ENCODE results near the gene NBAS.

The NBAS gene

DNA sequence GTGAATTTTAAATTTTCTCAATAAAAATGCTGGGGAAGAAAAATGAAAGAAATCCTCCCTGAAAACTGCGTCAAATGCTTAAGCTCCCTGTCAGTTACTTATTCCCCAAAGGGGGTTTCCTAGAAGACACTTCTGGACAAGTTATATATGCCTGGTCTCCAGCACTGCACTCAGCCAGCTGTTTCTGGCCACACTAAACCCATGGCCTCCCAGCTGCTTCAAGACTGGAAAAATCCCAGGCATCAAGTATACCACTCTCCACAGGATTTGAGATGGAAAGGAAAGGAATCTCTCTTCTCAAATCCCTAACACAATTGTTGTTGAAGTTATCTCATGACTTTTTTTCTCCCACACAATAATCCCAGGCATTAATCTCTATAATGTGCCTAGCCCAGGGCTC lies 245.7 kb downstream of the NBAS start:
- Histone ChIP-seq H3K4me3 (ENCODE audit: low read length) (no peak overlapping the region), H3K9ac (ENCODE audit: low read length) (no peak overlapping the region), H3K27me3 (ENCODE audit: control insufficient read depth, insufficient read depth, low read length) (no peaks in the 10 kb centered on the region), H3K4me1 (ENCODE audit: control insufficient read depth, insufficient read depth, low read length) (no peaks in the 10 kb centered on the region), H3K36me3 (ENCODE audit: control insufficient read depth, insufficient read depth, low read length) (no peaks in the 10 kb centered on the region), H3K9me3 (ENCODE audit: control insufficient read depth, low read length) (no peaks in the 10 kb centered on the region)

DNA sequence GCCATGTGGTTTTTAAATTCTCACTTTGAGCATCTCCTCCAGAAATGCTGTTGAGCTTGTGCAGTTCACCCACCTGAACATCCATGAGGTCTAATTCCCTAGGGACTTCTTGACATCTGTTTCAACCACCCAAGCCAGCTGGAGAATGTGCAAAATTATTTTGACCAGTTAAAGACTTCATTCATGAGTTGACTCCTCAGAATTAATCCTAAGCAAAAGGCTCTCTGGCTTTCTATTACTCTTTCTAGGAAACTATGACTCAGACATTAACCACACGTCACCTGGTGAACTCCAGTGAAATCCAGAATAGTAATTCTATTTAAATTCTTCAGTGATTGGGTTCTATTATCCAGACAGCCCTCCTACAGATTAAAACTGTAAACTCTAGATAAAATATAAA lies 247.5 kb downstream of the NBAS start:
- H3K4me1 ChIP-seq (ENCODE audit: control insufficient read depth, insufficient read depth, low read length), result no peaks in the 10 kb centered on the region
- H3K36me3 ChIP-seq (ENCODE audit: control insufficient read depth, insufficient read depth, low read length), result no peaks in the 10 kb centered on the region
- H3K27me3 ChIP-seq (ENCODE audit: control insufficient read depth, insufficient read depth, low read length), result no peaks in the 10 kb centered on the region
- no peak overlapping the region for H3K9ac ChIP-seq (ENCODE audit: low read length)
- H3K4me3 ChIP-seq (ENCODE audit: low read length), result no peak overlapping the region
- H3K9me3 ChIP-seq (ENCODE audit: control insufficient read depth, low read length), result no peaks in the 10 kb centered on the region

DNA sequence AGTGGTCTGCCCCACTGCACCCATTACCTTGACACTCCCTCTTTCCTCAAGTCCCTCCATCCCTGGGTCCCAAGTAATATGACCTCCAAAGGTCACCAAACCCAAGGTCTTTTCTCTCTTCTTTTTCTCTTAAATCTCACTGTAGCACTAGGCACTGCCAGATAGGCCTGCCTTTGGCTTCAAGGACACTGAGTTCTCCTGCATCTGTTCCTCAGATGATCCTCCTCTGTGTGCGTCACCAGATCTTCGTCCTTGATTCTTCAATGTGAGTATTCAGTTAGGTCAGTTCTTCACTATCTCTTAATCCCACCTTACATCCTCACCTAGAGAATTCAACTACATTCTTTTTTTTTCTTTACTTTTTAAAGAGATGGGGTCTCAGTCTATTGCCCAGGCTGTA lies 249.2 kb downstream of the NBAS start:
- no peak overlapping the region for H3K9ac ChIP-seq (ENCODE audit: low read length)

DNA sequence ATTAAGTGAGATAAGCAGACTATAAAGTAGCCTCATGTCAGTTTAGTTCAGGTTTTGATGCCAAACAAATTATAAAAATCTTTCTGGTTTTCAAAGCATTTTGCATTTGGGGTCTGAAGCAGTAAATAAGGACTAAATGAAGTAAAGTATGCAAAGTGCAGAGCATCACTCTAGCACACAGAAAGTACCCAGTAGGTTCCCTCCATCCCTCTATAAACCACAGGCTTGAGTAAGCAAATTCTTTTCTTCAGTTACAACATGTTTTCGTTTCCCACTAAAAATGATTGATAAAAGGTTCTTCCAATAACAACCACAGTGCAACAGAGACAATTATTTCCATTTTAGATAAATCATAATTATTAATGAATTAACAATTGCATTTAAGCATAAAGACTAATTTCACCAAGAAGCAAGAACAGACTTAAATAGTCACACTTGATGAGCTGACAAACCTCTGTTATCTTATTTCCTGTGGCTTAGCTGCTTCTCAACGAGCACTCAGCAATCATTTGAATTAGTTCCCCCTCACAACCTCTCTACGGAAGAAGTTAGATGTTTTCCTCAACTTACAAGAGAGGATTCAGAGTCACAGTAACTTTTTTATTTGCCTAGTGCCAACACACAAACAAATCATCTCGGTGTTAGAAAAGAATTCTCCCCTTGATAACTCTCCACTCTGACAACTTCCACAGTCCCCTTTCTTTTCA lies 249.8 kb downstream of the NBAS start:
- Histone ChIP-seq H3K4me1 (ENCODE audit: control insufficient read depth, insufficient read depth, low read length) (no peaks in the 10 kb centered on the region), H3K4me3 (ENCODE audit: low read length) (no peak overlapping the region), H3K9ac (ENCODE audit: low read length) (no peak overlapping the region), H3K27me3 (ENCODE audit: control insufficient read depth, insufficient read depth, low read length) (no peaks in the 10 kb centered on the region), H3K36me3 (ENCODE audit: control insufficient read depth, insufficient read depth, low read length) (peaks cover 4% of the 10 kb centered on the region), H3K9me3 (ENCODE audit: control insufficient read depth, low read length) (no peaks in the 10 kb centered on the region)

More for the DNA sequence above, 249.2 kb downstream of the NBAS start:
- no peaks in the 10 kb centered on the region for H3K4me1 ChIP-seq (ENCODE audit: control insufficient read depth, insufficient read depth, low read length)
- H3K9me3 ChIP-seq (ENCODE audit: control insufficient read depth, low read length), result no peaks in the 10 kb centered on the region
- H3K36me3 ChIP-seq (ENCODE audit: control insufficient read depth, insufficient read depth, low read length), result peaks cover 1% of the 10 kb centered on the region
- no peak overlapping the region for H3K4me3 ChIP-seq (ENCODE audit: low read length)
- H3K27me3 ChIP-seq (ENCODE audit: control insufficient read depth, insufficient read depth, low read length), result no peaks in the 10 kb centered on the region

DNA sequence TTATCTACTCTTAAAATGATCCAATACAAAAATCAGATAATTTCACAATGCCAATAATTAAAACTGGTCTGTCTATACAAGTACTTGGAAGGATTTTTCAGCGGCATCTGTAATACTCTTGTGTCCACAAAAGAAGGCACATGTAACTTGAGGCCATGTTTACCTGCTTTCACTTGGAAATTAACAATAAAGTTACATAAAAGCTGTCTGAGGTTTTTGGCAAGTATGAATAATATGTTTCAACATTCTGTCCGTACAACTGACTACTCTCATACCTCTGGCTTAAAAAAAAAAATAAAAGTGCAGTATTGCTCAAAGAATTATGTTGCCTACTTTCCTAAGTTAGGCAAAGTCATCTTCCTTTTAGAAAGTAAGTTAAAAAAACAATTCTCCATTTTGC lies 253.6 kb downstream of the NBAS start:
- Histone ChIP-seq H3K4me3 (ENCODE audit: low read length) (no peak overlapping the region), H3K9ac (ENCODE audit: low read length) (no peak overlapping the region), H3K36me3 (ENCODE audit: control insufficient read depth, insufficient read depth, low read length) (peaks cover 4% of the 10 kb centered on the region), H3K4me1 (ENCODE audit: control insufficient read depth, insufficient read depth, low read length) (no peaks in the 10 kb centered on the region), H3K9me3 (ENCODE audit: control insufficient read depth, low read length) (no peaks in the 10 kb centered on the region), H3K27me3 (ENCODE audit: control insufficient read depth, insufficient read depth, low read length) (no peaks in the 10 kb centered on the region)

DNA sequence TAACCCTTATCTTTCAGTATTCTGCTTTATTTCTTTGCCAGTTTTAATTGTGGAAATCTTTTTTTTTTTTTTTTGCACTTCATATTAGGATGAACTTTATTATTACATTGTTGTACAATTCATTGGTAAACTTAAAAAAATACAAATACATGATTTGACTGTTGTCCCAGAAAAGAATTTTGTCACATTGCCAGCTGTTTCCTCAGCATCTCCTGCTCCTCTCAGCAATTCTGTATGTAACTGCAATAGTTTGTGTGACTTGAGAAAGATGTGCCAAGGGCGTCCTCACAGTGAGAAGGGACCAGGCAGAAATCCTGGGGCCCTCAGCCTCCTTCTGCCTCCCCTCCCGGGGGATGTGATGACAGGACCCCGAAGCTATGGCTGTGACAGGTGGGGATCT lies 254.4 kb downstream of the NBAS start:
- H3K36me3 ChIP-seq (ENCODE audit: control insufficient read depth, insufficient read depth, low read length), result peaks cover 4% of the 10 kb centered on the region

DNA sequence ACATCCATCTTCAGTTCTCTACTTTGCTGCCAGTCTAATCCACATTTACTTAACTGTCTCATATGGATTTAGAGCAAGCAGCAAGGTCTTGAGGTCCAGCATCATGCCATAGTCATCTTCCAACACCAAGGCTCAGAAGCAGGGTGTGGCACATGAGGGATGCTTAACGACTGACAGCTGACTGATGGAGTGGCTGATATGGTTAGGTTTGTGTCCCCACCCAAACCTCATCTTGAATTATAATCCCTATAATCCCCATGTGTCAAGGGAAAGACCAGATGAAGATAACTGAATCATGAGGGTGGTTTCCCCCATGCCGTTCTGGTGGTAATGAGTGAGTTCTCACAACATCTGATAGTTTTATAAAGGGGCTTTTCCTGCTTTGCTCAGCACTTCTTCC lies 257.3 kb downstream of the NBAS start:
- Histone ChIP-seq H3K9me3 (ENCODE audit: control insufficient read depth, low read length) (no peaks in the 10 kb centered on the region), H3K36me3 (ENCODE audit: control insufficient read depth, insufficient read depth, low read length) (peaks cover 4% of the 10 kb centered on the region), H3K4me1 (ENCODE audit: control insufficient read depth, insufficient read depth, low read length) (no peaks in the 10 kb centered on the region), H3K27me3 (ENCODE audit: control insufficient read depth, insufficient read depth, low read length) (no peaks in the 10 kb centered on the region), H3K9ac (ENCODE audit: low read length) (no peak overlapping the region), H3K4me3 (ENCODE audit: low read length) (no peak overlapping the region)

More for the DNA sequence above, 254.4 kb downstream of the NBAS start:
- no peak overlapping the region for H3K9ac ChIP-seq (ENCODE audit: low read length)
- no peaks in the 10 kb centered on the region for H3K27me3 ChIP-seq (ENCODE audit: control insufficient read depth, insufficient read depth, low read length)
- H3K4me1 ChIP-seq (ENCODE audit: control insufficient read depth, insufficient read depth, low read length), result no peaks in the 10 kb centered on the region
- no peak overlapping the region for H3K4me3 ChIP-seq (ENCODE audit: low read length)
- H3K9me3 ChIP-seq (ENCODE audit: control insufficient read depth, low read length), result no peaks in the 10 kb centered on the region

DNA sequence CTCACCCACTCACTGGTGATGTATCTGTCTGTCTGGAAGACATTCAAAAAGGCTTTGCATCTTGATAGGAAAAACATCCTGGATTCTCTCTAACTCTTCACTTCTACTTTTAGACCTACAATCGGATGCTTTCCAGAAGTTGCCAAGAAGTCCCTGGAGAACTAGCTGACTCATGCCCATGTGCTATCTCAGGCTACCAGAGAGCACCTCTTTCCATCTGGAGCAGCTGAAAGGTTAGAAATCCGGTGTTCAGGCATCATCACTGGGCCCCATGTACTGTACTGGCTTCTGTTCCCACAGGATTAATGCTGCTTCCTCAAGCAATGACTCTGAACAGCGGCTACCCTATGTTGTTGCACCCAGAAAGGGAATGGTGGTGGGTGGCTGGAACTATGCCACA lies 259.0 kb downstream of the NBAS start:
- no peaks in the 10 kb centered on the region for H3K27me3 ChIP-seq (ENCODE audit: control insufficient read depth, insufficient read depth, low read length)
- H3K9me3 ChIP-seq (ENCODE audit: control insufficient read depth, low read length), result no peaks in the 10 kb centered on the region
- peaks cover 4% of the 10 kb centered on the region for H3K36me3 ChIP-seq (ENCODE audit: control insufficient read depth, insufficient read depth, low read length)
- H3K4me1 ChIP-seq (ENCODE audit: control insufficient read depth, insufficient read depth, low read length), result no peaks in the 10 kb centered on the region
- no peak overlapping the region for H3K9ac ChIP-seq (ENCODE audit: low read length)
- H3K4me3 ChIP-seq (ENCODE audit: low read length), result no peak overlapping the region

DNA sequence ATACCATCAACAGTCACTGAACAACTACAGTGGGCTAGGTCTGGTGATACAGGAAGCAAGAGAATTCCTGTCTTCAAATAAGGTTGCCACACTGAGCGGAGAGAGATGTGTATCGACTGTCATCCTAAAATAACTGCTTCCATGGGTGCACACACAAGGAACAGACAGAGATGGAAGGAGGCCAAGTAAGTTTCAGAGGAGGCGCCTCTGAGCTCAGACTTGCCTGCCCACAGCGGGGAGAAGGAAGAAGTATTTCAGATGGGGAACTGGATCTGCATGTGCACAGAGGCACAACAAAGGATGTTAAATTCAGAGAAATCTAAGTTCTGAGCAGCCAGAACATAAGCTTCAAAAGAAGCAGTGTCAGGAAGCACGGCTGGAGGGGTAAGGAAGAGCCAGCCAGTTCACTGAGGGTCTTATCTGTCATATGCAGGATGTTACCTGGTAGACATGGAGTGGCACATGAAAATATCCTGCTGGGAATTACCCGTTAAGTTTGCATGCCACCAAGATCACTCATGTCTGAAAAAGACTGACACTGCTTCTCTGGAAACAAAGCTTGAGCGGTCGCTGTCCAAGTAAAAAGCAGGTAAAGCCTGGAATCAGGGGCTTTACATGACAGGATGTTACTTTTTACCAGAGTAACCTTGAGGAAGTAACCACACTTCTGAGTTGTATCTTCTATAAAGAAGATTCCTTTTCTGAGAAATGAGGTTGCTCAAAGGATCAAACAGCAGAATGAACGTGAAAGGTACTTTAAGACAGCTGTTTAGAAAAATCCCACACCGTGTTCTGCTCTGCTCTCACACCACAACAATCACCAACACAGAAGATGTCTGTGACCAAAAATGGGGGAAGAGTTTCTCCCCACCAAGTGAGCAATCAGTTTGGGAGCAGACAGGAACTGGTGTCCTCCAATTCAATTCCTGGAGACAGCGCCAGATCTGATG lies 260.2 kb downstream of the NBAS start:
- H3K9ac ChIP-seq (ENCODE audit: low read length), result no peak overlapping the region
- H3K27me3 ChIP-seq (ENCODE audit: control insufficient read depth, insufficient read depth, low read length), result no peaks in the 10 kb centered on the region
- H3K36me3 ChIP-seq (ENCODE audit: control insufficient read depth, insufficient read depth, low read length), result no peaks in the 10 kb centered on the region
- H3K9me3 ChIP-seq (ENCODE audit: control insufficient read depth, low read length), result no peaks in the 10 kb centered on the region
- no peaks in the 10 kb centered on the region for H3K4me1 ChIP-seq (ENCODE audit: control insufficient read depth, insufficient read depth, low read length)
- no peak overlapping the region for H3K4me3 ChIP-seq (ENCODE audit: low read length)

DNA sequence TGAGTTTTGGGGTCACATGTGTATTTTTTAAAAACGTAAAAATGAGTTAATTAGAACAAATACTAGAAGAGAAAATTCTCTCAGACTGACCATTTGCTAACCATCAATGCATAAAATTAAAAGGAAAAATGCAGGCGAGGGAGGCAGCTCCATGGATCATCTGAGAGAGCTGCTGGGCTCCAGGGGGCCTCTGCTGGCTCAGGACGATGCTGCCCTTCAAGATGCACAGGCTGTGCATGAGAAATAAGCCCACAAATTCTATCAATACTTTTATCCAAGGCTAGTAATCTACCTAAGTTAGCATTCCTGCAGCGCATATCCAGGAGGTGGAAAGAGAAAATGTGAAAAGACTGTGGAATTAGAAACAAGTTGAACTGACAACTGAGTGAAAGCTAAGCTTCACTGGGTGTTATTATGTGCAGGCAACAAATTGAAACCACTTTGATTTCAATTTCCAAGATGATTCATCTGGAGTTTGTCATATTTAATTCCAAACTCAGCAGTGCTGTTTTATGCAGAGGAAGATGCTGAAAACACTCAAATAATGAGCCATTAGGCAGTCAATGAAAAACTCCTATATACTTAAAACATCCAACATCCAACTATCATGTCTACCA lies 261.1 kb downstream of the NBAS start:
- no peak overlapping the region for H3K4me3 ChIP-seq (ENCODE audit: low read length)
- H3K27me3 ChIP-seq (ENCODE audit: control insufficient read depth, insufficient read depth, low read length), result no peaks in the 10 kb centered on the region
- H3K36me3 ChIP-seq (ENCODE audit: control insufficient read depth, insufficient read depth, low read length), result no peaks in the 10 kb centered on the region
- no peak overlapping the region for H3K9ac ChIP-seq (ENCODE audit: low read length)
- H3K4me1 ChIP-seq (ENCODE audit: control insufficient read depth, insufficient read depth, low read length), result no peaks in the 10 kb centered on the region
- no peaks in the 10 kb centered on the region for H3K9me3 ChIP-seq (ENCODE audit: control insufficient read depth, low read length)

DNA sequence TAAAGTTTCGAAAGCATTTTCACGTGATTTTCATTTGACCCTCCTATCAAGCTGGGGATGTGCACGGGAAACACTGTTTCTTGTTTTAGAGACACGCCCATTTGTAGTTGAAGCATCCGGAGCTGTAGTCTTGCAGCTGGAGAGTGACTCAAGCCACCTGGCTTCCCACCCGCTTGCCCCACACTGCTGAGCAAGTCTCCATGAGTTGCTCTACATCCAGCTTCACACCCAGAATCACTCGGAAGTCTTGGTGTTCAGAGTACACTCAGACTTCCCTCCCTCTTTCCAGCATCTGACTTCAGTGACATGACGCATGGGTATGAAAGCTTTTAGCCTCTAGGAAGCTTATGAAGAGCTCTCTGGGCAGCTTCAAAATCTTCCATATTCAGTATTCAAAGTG lies 262.4 kb downstream of the NBAS start:
- H3K9me3 ChIP-seq (ENCODE audit: control insufficient read depth, low read length), result no peaks in the 10 kb centered on the region

More for the DNA sequence above, 262.4 kb downstream of the NBAS start:
- no peak overlapping the region for H3K4me3 ChIP-seq (ENCODE audit: low read length)
- H3K4me1 ChIP-seq (ENCODE audit: control insufficient read depth, insufficient read depth, low read length), result no peaks in the 10 kb centered on the region
- no peaks in the 10 kb centered on the region for H3K36me3 ChIP-seq (ENCODE audit: control insufficient read depth, insufficient read depth, low read length)
- no peak overlapping the region for H3K9ac ChIP-seq (ENCODE audit: low read length)
- H3K27me3 ChIP-seq (ENCODE audit: control insufficient read depth, insufficient read depth, low read length), result no peaks in the 10 kb centered on the region
